ENCODE measurements around the gene MYO18A.

- TF ChIP-seq CTCF (IDR thresholded peaks at IDR 0.05 in 4 of 5, conservative IDR thresholded peaks at IDR 0.05 in 1 of 5) (no peak), POLR2A (IDR thresholded peaks at IDR 0.05) (no peak)
Observed at GRCh38 chr17:29031488-29031887, 148.7 kb downstream of the MYO18A start.

All from gastrocnemius medialis (tissue), 4 donors.